Measurements from ENCODE around the gene ATRN.

The ATRN gene

DNA sequence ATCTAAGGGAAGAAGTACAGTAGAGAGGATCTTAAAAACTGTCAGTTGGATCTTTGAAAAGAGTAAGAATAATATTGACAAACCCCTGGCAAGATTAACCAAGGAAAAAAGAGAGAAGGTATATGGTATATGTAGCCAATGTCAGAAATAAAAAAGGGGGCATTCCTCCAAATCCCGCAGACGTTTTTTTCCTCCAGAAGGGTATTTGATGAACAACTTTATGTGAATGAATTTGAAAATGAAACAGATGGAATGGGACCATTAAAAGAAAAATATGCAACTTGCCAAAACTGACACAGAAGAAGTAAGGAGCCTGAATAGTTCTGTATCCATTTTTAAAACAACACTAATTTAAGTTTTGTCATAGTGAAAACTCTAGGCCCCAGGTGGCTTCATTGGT lies 156.7 kb downstream of the ATRN start:
- no peak overlapping the region for H2AFZ ChIP-seq (ENCODE audit: low read length)
- H3K9me2 ChIP-seq (ENCODE audit: low read depth, low read length), result no peaks in the 10 kb centered on the region

GRCh38 chr20:3628502-3629314 lies 157.9 kb downstream of the ATRN start:
- H3K4me3 ChIP-seq (ENCODE audit: low read depth, low read length, poor library complexity, severe bottlenecking), result no peak overlapping the region
- no peaks in the 10 kb centered on the region for H3K9me2 ChIP-seq (ENCODE audit: low read depth, low read length)
- no peaks in the 10 kb centered on the region for H3K9me3 ChIP-seq (ENCODE audit: low read length)
- H3K27me3 ChIP-seq (ENCODE audit: insufficient read depth, low read length), result no peaks in the 10 kb centered on the region
- no peak overlapping the region for H3K4me2 ChIP-seq (ENCODE audit: low read length)
- H2AFZ ChIP-seq (ENCODE audit: low read length), result no peak overlapping the region
- no peak overlapping the region for H3K9ac ChIP-seq (ENCODE audit: low read length)
- no peak for TF ChIP-seq EZH2 (IDR thresholded peaks at IDR 0.05; ENCODE audit: borderline replicate concordance, low read length)
- no peak for TF ChIP-seq CTCF (IDR thresholded peaks at IDR 0.05; ENCODE audit: low read length)
- H3K36me3 ChIP-seq (ENCODE audit: insufficient read depth, low read length), result no peaks in the 10 kb centered on the region
- no peaks in the 10 kb centered on the region for H4K20me1 ChIP-seq (ENCODE audit: insufficient read depth, low read length)
- H3K27ac ChIP-seq (ENCODE audit: low read depth, low read length, poor library complexity, severe bottlenecking), result no peak overlapping the region
- no peaks in the 10 kb centered on the region for H3K79me2 ChIP-seq (ENCODE audit: insufficient read depth, low read length)
- H3K4me1 ChIP-seq (ENCODE audit: insufficient read depth, low read length, severe bottlenecking), result no peaks in the 10 kb centered on the region
- no peaks in the 10 kb centered on the region for H3F3A ChIP-seq (ENCODE audit: insufficient read depth, low read length)

More for the DNA sequence above, 156.7 kb downstream of the ATRN start:
- Histone ChIP-seq H3K27me3 (ENCODE audit: insufficient read depth, low read length) (no peaks in the 10 kb centered on the region), H3F3A (ENCODE audit: insufficient read depth, low read length) (no peaks in the 10 kb centered on the region), H3K4me2 (ENCODE audit: low read length) (no peak overlapping the region), H3K36me3 (ENCODE audit: insufficient read depth, low read length) (no peaks in the 10 kb centered on the region), H3K4me3 (ENCODE audit: low read depth, low read length, poor library complexity, severe bottlenecking) (no peak overlapping the region), H3K9me3 (ENCODE audit: low read length) (no peaks in the 10 kb centered on the region), H3K4me1 (ENCODE audit: insufficient read depth, low read length, severe bottlenecking) (no peaks in the 10 kb centered on the region), H4K20me1 (ENCODE audit: insufficient read depth, low read length) (no peaks in the 10 kb centered on the region), H3K27ac (ENCODE audit: low read depth, low read length, poor library complexity, severe bottlenecking) (no peak overlapping the region), H3K9ac (ENCODE audit: low read length) (no peak overlapping the region), H3K79me2 (ENCODE audit: insufficient read depth, low read length) (no peaks in the 10 kb centered on the region)
- TF ChIP-seq EZH2 (IDR thresholded peaks at IDR 0.05; ENCODE audit: borderline replicate concordance, low read length), result no peak
- TF ChIP-seq CTCF (IDR thresholded peaks at IDR 0.05; ENCODE audit: low read length), result no peak

DNA sequence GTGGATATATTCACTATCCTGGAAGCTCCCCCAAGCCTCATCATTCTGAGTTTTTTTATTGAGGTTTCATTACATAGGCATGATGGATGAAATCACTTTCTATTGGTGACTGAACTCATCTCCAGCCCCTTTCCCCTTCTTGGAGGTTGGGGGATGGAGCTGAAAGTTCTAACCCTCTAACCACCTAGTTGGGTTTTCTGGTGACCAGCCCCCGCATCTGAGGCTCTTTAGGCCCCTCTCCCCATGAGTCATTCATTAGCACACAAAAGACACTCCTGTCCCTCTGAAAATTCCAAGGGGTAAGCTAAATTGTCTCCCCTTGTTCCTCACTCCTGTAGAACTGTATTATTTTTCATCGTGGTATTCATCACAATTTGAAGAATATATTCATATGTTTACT lies 159.1 kb downstream of the ATRN start:
- Histone ChIP-seq H3K79me2 (ENCODE audit: insufficient read depth, low read length) (no peaks in the 10 kb centered on the region), H3K4me3 (ENCODE audit: low read depth, low read length, poor library complexity, severe bottlenecking) (no peak overlapping the region), H3K9me2 (ENCODE audit: low read depth, low read length) (no peaks in the 10 kb centered on the region), H3K27ac (ENCODE audit: low read depth, low read length, poor library complexity, severe bottlenecking) (no peak overlapping the region), H4K20me1 (ENCODE audit: insufficient read depth, low read length) (no peaks in the 10 kb centered on the region), H3K4me2 (ENCODE audit: low read length) (no peak overlapping the region), H3K9me3 (ENCODE audit: low read length) (no peaks in the 10 kb centered on the region), H2AFZ (ENCODE audit: low read length) (no peak overlapping the region), H3K4me1 (ENCODE audit: insufficient read depth, low read length, severe bottlenecking) (no peaks in the 10 kb centered on the region), H3K9ac (ENCODE audit: low read length) (no peak overlapping the region), H3F3A (ENCODE audit: insufficient read depth, low read length) (no peaks in the 10 kb centered on the region), H3K36me3 (ENCODE audit: insufficient read depth, low read length) (no peaks in the 10 kb centered on the region), H3K27me3 (ENCODE audit: insufficient read depth, low read length) (no peaks in the 10 kb centered on the region)
- TF ChIP-seq EZH2 (IDR thresholded peaks at IDR 0.05; ENCODE audit: borderline replicate concordance, low read length), result no peak

- TF ChIP-seq EZH2 (IDR thresholded peaks at IDR 0.05; ENCODE audit: borderline replicate concordance, low read length) (no peak), CTCF (IDR thresholded peaks at IDR 0.05; ENCODE audit: low read length) (no peak)
- Histone ChIP-seq H3K9me3 (ENCODE audit: low read length) (no peaks in the 10 kb centered on the region), H3K79me2 (ENCODE audit: insufficient read depth, low read length) (no peaks in the 10 kb centered on the region), H2AFZ (ENCODE audit: low read length) (no peak overlapping the region), H3F3A (ENCODE audit: insufficient read depth, low read length) (no peaks in the 10 kb centered on the region), H3K4me1 (ENCODE audit: insufficient read depth, low read length, severe bottlenecking) (no peaks in the 10 kb centered on the region), H3K4me3 (ENCODE audit: low read depth, low read length, poor library complexity, severe bottlenecking) (no peak overlapping the region), H3K4me2 (ENCODE audit: low read length) (no peak overlapping the region), H4K20me1 (ENCODE audit: insufficient read depth, low read length) (no peaks in the 10 kb centered on the region), H3K27me3 (ENCODE audit: insufficient read depth, low read length) (no peaks in the 10 kb centered on the region), H3K9ac (ENCODE audit: low read length) (no peak overlapping the region), H3K27ac (ENCODE audit: low read depth, low read length, poor library complexity, severe bottlenecking) (no peak overlapping the region), H3K9me2 (ENCODE audit: low read depth, low read length) (no peaks in the 10 kb centered on the region), H3K36me3 (ENCODE audit: insufficient read depth, low read length) (no peaks in the 10 kb centered on the region)
Observed at GRCh38 chr20:3630429-3630828, 159.6 kb downstream of the ATRN start.

Measured in OCI-LY1 (cell line).